Measurements from ENCODE around the gene DNAJB5.
A peak's percentile ranks its signal among the peaks of the same experiment; 100 is the strongest.
"Not testable (repeated sequence)": the region's sequence is repeated elsewhere in the genome, so short reads cannot be mapped to it uniquely, and the experiment has no call there.

Gene DNAJB5

GRCh38 chr9:35000535-35001284 lies 11.2 kb downstream of the DNAJB5 start:
- no peak for DNase-seq

- no peak for DNase-seq
Observed at GRCh38 chr9:35001285-35001677, 11.7 kb downstream of the DNAJB5 start.

- no peak for DNase-seq
Observed at GRCh38 chr9:35001803-35002502, 12.4 kb downstream of the DNAJB5 start.

GRCh38 chr9:35002623-35003022 lies 13.1 kb downstream of the DNAJB5 start:
- no peak for DNase-seq

GRCh38 chr9:35004299-35004698 lies 14.8 kb downstream of the DNAJB5 start:
- DNase-seq = not testable (repeated sequence)

- no peak for DNase-seq
Observed at GRCh38 chr9:35010351-35010958, 20.9 kb downstream of the DNAJB5 start.

- no peak for DNase-seq
Observed at GRCh38 chr9:35014517-35014916, 25.0 kb downstream of the DNAJB5 start.

- DNase-seq = not testable (repeated sequence)
Observed at GRCh38 chr9:35023443-35023842, 33.9 kb downstream of the DNAJB5 start.

- no peak for DNase-seq
Observed at GRCh38 chr9:35026671-35027070, 37.1 kb downstream of the DNAJB5 start.

GRCh38 chr9:35027374-35027773 lies 37.8 kb downstream of the DNAJB5 start:
- DNase-seq = no peak

GRCh38 chr9:35027860-35028259 lies 38.3 kb downstream of the DNAJB5 start:
- no peak for DNase-seq

- no peak for DNase-seq
Observed at GRCh38 chr9:35028341-35028740, 38.8 kb downstream of the DNAJB5 start.

GRCh38 chr9:35029241-35029640 lies 39.7 kb downstream of the DNAJB5 start:
- no peak for DNase-seq

- DNase-seq = no peak
Observed at GRCh38 chr9:35029852-35030251, 40.3 kb downstream of the DNAJB5 start.

GRCh38 chr9:35033101-35033500 lies 43.6 kb downstream of the DNAJB5 start:
- DNase-seq = no peak

GRCh38 chr9:35035851-35036701 lies 46.5 kb downstream of the DNAJB5 start:
- peak; percentile 8 to 44 (median 16) for DNase-seq

GRCh38 chr9:35042081-35042604 lies 52.6 kb downstream of the DNAJB5 start:
- DNase-seq = no peak

GRCh38 chr9:35042891-35043545 lies 53.5 kb downstream of the DNAJB5 start:
- DNase-seq = no peak

GRCh38 chr9:35044071-35044470 lies 54.5 kb downstream of the DNAJB5 start:
- no peak for DNase-seq
